HEK293 (cell line): ENCODE data around the gene YOD1.

Experiments
- CTCF ChIA-PET: fragments of 350-600 bp; formaldehyde crosslinking; extraction: SDS; loops from one replicate; lab custom pipeline; 2021; ENCODE audit warnings: antibody characterized with exemption; lab: Yijun Ruan, JAX
- POLR2A ChIA-PET: fragments of 300-600 bp; formaldehyde crosslinking; extraction: SDS; loops from one replicate; lab custom pipeline; 2020; ENCODE audit warnings: antibody characterized with exemption, inconsistent platforms; lab: Yijun Ruan, JAX
- H3K27ac ChIP-seq: fragments of 200-500 bp; sonication (Bioruptor generic); 2 replicates; pipeline ENCODE4 v1.5.1; 2014; ENCODE audit warnings: low read depth, low read length, control low read depth, inconsistent platforms; ENCODE audit errors: extremely low read depth
- H3K36me3 ChIP-seq, 2 experiments: fragments of 200-500 bp in 1 of 2; sonication (Bioruptor generic) in 1 of 2; 1 replicate in 1 of 2; 2 replicates in 1 of 2; pipeline ENCODE4 v1.5.1; 2014 to 2017; ENCODE audit warnings: inconsistent platforms in 2 of 2, low read length in 2 of 2; ENCODE audit not compliant: control insufficient read depth in 2 of 2, insufficient read depth in 1 of 2
- H3K4me1 ChIP-seq: fragments of 200-500 bp; sonication (Bioruptor generic); 2 replicates; pipeline ENCODE4 v1.5.1; 2014; ENCODE audit warnings: mild to moderate bottlenecking, low read length, inconsistent platforms; ENCODE audit not compliant: control insufficient read depth, insufficient read depth
- H3K4me3 ChIP-seq: 2 replicates; pipeline ENCODE4 v1.5.1; 2011; ENCODE audit warnings: low read depth, mild to moderate bottlenecking, control low read depth, low read length, moderate library complexity
- H3K9me3 ChIP-seq: fragments of 200-500 bp; sonication (Bioruptor generic); 2 replicates; pipeline ENCODE4 v1.5.1; 2014; ENCODE audit warnings: low read depth, low read length, inconsistent platforms; ENCODE audit not compliant: control insufficient read depth, insufficient read depth
- GLI4 ChIP-seq: fragments of 450-650 bp; formaldehyde crosslinking; IDR thresholded peaks from 2 replicates; pipeline ENCODE4 v1.5.1; 2016; ENCODE audit warnings: missing biosample characterization, missing genetic modification characterization
- PRDM1 ChIP-seq: fragments of 450-650 bp; formaldehyde crosslinking; IDR thresholded peaks from 2 replicates; pipeline ENCODE4; 2016; ENCODE audit warnings: missing biosample characterization, missing genetic modification characterization
- SCRT2 ChIP-seq: fragments of 450-650 bp; formaldehyde crosslinking; IDR thresholded peaks from 2 replicates; pipeline ENCODE4 v1.5.1; 2016; ENCODE audit warnings: missing biosample characterization, missing genetic modification characterization
- ZBTB20 ChIP-seq: fragments of 450-650 bp; formaldehyde crosslinking; IDR thresholded peaks from 2 replicates; pipeline ENCODE4 v1.5.1; 2016; ENCODE audit warnings: missing biosample characterization, missing genetic modification characterization
- ZFHX2 ChIP-seq: fragments of 450-650 bp; formaldehyde crosslinking; conservative IDR thresholded peaks from 2 replicates; pipeline ENCODE4 v1.5.1; 2016; ENCODE audit warnings: missing biosample characterization, missing genetic modification characterization
- ZFP41 ChIP-seq: fragments of 450-650 bp; formaldehyde crosslinking; IDR thresholded peaks from 2 replicates; pipeline ENCODE4 v1.5.1; 2016; ENCODE audit warnings: missing biosample characterization, missing genetic modification characterization, borderline replicate concordance
- ZNF169 ChIP-seq: fragments of 450-650 bp; formaldehyde crosslinking; IDR thresholded peaks from 2 replicates; pipeline ENCODE4 v1.5.1; 2016; ENCODE audit warnings: missing biosample characterization, missing genetic modification characterization
- ZNF223 ChIP-seq: fragments of 450-650 bp; formaldehyde crosslinking; IDR thresholded peaks from 2 replicates; pipeline ENCODE4 v1.5.1; 2016; ENCODE audit warnings: missing biosample characterization, missing genetic modification characterization
- ZNF239 ChIP-seq: fragments of 450-650 bp; formaldehyde crosslinking; IDR thresholded peaks from 2 replicates; pipeline ENCODE4 v1.5.1; 2016; ENCODE audit warnings: missing biosample characterization, missing genetic modification characterization
- ZNF266 ChIP-seq: fragments of 450-650 bp; formaldehyde crosslinking; IDR thresholded peaks from 2 replicates; pipeline ENCODE4 v1.5.1; 2016; ENCODE audit warnings: missing biosample characterization, missing genetic modification characterization, low read depth
- ZNF366 ChIP-seq: fragments of 450-650 bp; formaldehyde crosslinking; conservative IDR thresholded peaks from 2 replicates; pipeline ENCODE4 v1.5.1; 2016; ENCODE audit warnings: missing biosample characterization, missing genetic modification characterization
- ZNF37A ChIP-seq: fragments of 450-650 bp; IDR thresholded peaks from 2 replicates; pipeline ENCODE4 v1.5.1; 2018; ENCODE audit warnings: missing biosample characterization, missing genetic modification characterization
- ZNF404 ChIP-seq: fragments of 450-650 bp; formaldehyde crosslinking; IDR thresholded peaks from 2 replicates; pipeline ENCODE4 v1.5.1; 2017; ENCODE audit warnings: missing biosample characterization, missing genetic modification characterization
- ZNF623 ChIP-seq: fragments of 450-650 bp; formaldehyde crosslinking; IDR thresholded peaks from 2 replicates; pipeline ENCODE4 v1.5.1; 2016; ENCODE audit warnings: missing biosample characterization, missing genetic modification characterization
- ZSCAN23 ChIP-seq: fragments of 450-650 bp; formaldehyde crosslinking; IDR thresholded peaks from 2 replicates; pipeline ENCODE4 v1.5.1; 2016; ENCODE audit warnings: missing biosample characterization, missing genetic modification characterization
- TF ChIP-seq, protein P1 (sequence below): fragments of 450-650 bp; formaldehyde crosslinking; IDR thresholded peaks from 2 replicates; pipeline ENCODE4 v1.5.1; 2016; ENCODE audit warnings: missing biosample characterization, missing genetic modification characterization, low read depth
- TF ChIP-seq, protein P2 (sequence below): fragments of 450-650 bp; formaldehyde crosslinking; IDR thresholded peaks from 2 replicates; pipeline ENCODE4 v1.5.1; 2017; ENCODE audit warnings: missing biosample characterization, missing genetic modification characterization
- TF ChIP-seq, protein P3 (sequence below): fragments of 450-650 bp; formaldehyde crosslinking; optimal IDR thresholded peaks from 2 replicates; pipeline ENCODE3; 2016; ENCODE audit warnings: missing biosample characterization, mild to moderate bottlenecking, missing genetic modification characterization
- TF ChIP-seq, protein P4 (sequence below): fragments of 450-650 bp; formaldehyde crosslinking; IDR thresholded peaks from 2 replicates; pipeline ENCODE4 v1.5.1; 2016; ENCODE audit warnings: missing biosample characterization, missing genetic modification characterization, borderline replicate concordance

Gene YOD1

DNA sequence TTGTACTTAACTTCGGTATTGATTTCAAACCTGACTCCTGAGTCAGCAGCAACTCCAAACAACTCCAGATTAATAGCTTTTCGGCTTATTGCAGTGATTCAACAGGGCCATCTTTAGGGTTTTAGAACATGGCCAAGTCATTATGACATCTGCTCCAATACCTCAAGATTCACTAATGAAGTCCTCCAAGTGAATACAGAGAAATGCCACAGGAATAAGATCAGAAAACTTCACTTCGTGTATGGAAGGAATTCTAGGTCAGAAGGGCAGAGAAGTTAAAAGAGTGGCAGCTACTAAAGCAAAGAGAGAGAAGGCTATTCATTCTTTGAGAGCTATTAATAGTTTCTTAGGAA, 10.9 kb downstream of the YOD1 start:
- ChIA-PET CTCF (interaction anchor here (0.6 to 0.7 kb wide), 3 partner anchors 9 to 495 kb away, joined by 3 to 4 read pairs (median 3); no protein-coding TSS in a partner anchor), POLR2A (interaction anchor here (1.0 kb wide), 1 partner anchor 13 kb away, joined by 4 read pairs; the partner anchor contains the start of gene PFKFB2)
- H3K36me3 ChIP-seq, result peaks cover 0 to 6% of the 10 kb centered on the region in 2 experiments; a peak in 1 of 3 replicates
- H3K4me1 ChIP-seq, result no peaks in the 10 kb centered on the region
- H3K4me3 ChIP-seq, result no peak overlapping the region
- no peaks in the 10 kb centered on the region for H3K9me3 ChIP-seq
- no peak for TF ChIP-seq ZFP41 (tag by site-specific recombination)
- no peak for TF ChIP-seq SCRT2 (tag by site-specific recombination)
- no peak for TF ChIP-seq GLI4 (tag by site-specific recombination)
- TF ChIP-seq, protein P1, sequence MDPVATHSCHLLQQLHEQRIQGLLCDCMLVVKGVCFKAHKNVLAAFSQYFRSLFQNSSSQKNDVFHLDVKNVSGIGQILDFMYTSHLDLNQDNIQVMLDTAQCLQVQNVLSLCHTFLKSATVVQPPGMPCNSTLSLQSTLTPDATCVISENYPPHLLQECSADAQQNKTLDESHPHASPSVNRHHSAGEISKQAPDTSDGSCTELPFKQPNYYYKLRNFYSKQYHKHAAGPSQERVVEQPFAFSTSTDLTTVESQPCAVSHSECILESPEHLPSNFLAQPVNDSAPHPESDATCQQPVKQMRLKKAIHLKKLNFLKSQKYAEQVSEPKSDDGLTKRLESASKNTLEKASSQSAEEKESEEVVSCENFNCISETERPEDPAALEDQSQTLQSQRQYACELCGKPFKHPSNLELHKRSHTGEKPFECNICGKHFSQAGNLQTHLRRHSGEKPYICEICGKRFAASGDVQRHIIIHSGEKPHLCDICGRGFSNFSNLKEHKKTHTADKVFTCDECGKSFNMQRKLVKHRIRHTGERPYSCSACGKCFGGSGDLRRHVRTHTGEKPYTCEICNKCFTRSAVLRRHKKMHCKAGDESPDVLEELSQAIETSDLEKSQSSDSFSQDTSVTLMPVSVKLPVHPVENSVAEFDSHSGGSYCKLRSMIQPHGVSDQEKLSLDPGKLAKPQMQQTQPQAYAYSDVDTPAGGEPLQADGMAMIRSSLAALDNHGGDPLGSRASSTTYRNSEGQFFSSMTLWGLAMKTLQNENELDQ (tag by site-specific recombination), result no peak
- TF ChIP-seq ZFHX2, result no peak
- TF ChIP-seq ZNF37A (tag by site-specific recombination), result no peak
- no peak for TF ChIP-seq ZSCAN23 (tag by site-specific recombination)
- TF ChIP-seq ZNF404 (tag by site-specific recombination), result no peak
- no peak for TF ChIP-seq ZNF169
- TF ChIP-seq, protein P2, sequence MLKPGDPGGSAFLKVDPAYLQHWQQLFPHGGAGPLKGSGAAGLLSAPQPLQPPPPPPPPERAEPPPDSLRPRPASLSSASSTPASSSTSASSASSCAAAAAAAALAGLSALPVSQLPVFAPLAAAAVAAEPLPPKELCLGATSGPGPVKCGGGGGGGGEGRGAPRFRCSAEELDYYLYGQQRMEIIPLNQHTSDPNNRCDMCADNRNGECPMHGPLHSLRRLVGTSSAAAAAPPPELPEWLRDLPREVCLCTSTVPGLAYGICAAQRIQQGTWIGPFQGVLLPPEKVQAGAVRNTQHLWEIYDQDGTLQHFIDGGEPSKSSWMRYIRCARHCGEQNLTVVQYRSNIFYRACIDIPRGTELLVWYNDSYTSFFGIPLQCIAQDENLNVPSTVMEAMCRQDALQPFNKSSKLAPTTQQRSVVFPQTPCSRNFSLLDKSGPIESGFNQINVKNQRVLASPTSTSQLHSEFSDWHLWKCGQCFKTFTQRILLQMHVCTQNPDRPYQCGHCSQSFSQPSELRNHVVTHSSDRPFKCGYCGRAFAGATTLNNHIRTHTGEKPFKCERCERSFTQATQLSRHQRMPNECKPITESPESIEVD (tag by site-specific recombination), result no peak
- TF ChIP-seq, protein P3, sequence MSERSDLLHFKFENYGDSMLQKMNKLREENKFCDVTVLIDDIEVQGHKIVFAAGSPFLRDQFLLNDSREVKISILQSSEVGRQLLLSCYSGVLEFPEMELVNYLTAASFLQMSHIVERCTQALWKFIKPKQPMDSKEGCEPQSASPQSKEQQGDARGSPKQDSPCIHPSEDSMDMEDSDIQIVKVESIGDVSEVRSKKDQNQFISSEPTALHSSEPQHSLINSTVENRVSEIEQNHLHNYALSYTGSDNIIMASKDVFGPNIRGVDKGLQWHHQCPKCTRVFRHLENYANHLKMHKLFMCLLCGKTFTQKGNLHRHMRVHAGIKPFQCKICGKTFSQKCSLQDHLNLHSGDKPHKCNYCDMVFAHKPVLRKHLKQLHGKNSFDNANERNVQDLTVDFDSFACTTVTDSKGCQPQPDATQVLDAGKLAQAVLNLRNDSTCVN (tag by site-specific recombination), result no peak
- TF ChIP-seq ZNF366 (tag by site-specific recombination), result no peak
- TF ChIP-seq ZNF239 (tag by site-specific recombination), result no peak
- no peak for TF ChIP-seq ZNF266 (tag by site-specific recombination)
- no peak for TF ChIP-seq ZNF223 (tag by site-specific recombination)
- no peak for TF ChIP-seq PRDM1 (tag by site-specific recombination)
- no peak for TF ChIP-seq ZNF623
- TF ChIP-seq, protein P4, sequence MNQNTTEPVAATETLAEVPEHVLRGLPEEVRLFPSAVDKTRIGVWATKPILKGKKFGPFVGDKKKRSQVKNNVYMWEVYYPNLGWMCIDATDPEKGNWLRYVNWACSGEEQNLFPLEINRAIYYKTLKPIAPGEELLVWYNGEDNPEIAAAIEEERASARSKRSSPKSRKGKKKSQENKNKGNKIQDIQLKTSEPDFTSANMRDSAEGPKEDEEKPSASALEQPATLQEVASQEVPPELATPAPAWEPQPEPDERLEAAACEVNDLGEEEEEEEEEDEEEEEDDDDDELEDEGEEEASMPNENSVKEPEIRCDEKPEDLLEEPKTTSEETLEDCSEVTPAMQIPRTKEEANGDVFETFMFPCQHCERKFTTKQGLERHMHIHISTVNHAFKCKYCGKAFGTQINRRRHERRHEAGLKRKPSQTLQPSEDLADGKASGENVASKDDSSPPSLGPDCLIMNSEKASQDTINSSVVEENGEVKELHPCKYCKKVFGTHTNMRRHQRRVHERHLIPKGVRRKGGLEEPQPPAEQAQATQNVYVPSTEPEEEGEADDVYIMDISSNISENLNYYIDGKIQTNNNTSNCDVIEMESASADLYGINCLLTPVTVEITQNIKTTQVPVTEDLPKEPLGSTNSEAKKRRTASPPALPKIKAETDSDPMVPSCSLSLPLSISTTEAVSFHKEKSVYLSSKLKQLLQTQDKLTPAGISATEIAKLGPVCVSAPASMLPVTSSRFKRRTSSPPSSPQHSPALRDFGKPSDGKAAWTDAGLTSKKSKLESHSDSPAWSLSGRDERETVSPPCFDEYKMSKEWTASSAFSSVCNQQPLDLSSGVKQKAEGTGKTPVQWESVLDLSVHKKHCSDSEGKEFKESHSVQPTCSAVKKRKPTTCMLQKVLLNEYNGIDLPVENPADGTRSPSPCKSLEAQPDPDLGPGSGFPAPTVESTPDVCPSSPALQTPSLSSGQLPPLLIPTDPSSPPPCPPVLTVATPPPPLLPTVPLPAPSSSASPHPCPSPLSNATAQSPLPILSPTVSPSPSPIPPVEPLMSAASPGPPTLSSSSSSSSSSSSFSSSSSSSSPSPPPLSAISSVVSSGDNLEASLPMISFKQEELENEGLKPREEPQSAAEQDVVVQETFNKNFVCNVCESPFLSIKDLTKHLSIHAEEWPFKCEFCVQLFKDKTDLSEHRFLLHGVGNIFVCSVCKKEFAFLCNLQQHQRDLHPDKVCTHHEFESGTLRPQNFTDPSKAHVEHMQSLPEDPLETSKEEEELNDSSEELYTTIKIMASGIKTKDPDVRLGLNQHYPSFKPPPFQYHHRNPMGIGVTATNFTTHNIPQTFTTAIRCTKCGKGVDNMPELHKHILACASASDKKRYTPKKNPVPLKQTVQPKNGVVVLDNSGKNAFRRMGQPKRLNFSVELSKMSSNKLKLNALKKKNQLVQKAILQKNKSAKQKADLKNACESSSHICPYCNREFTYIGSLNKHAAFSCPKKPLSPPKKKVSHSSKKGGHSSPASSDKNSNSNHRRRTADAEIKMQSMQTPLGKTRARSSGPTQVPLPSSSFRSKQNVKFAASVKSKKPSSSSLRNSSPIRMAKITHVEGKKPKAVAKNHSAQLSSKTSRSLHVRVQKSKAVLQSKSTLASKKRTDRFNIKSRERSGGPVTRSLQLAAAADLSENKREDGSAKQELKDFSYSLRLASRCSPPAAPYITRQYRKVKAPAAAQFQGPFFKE (tag by site-specific recombination), result no peak
- no peak for TF ChIP-seq ZBTB20 (tag by site-specific recombination)
- TF ChIP-seq, all 188 proteins: peak for 0
- H3K27ac ChIP-seq, result no peak overlapping the region
